Midbrain (tissue), 1 donor: ENCODE data around the gene EEF1AKMT4.
"Not testable (repeated sequence)": the region's sequence is repeated elsewhere in the genome, so short reads cannot be mapped to it uniquely, and the experiment has no call there.

ENCODE experiments used
- DNase-seq: peaks from one replicate; lab custom pipeline; 2025; lab: John Stamatoyannopoulos, UW

Gene EEF1AKMT4

GRCh38 chr3:184259878-184260723 is 10.6 kb downstream of the EEF1AKMT4 start:
- DNase-seq, result peak; percentile 42

- no peak for DNase-seq
Observed at GRCh38 chr3:184260724-184261269, 11.3 kb downstream of the EEF1AKMT4 start.

GRCh38 chr3:184261270-184261853 is 11.9 kb downstream of the EEF1AKMT4 start, which contains the start of gene CAMK2N2:
Gene CAMK2N2, minus strand, starts transcription at chr3:184261553. Its CDS starts 268 bp downstream, at chr3:184261285.
- DNase-seq, result peak; percentile 59

DNA sequence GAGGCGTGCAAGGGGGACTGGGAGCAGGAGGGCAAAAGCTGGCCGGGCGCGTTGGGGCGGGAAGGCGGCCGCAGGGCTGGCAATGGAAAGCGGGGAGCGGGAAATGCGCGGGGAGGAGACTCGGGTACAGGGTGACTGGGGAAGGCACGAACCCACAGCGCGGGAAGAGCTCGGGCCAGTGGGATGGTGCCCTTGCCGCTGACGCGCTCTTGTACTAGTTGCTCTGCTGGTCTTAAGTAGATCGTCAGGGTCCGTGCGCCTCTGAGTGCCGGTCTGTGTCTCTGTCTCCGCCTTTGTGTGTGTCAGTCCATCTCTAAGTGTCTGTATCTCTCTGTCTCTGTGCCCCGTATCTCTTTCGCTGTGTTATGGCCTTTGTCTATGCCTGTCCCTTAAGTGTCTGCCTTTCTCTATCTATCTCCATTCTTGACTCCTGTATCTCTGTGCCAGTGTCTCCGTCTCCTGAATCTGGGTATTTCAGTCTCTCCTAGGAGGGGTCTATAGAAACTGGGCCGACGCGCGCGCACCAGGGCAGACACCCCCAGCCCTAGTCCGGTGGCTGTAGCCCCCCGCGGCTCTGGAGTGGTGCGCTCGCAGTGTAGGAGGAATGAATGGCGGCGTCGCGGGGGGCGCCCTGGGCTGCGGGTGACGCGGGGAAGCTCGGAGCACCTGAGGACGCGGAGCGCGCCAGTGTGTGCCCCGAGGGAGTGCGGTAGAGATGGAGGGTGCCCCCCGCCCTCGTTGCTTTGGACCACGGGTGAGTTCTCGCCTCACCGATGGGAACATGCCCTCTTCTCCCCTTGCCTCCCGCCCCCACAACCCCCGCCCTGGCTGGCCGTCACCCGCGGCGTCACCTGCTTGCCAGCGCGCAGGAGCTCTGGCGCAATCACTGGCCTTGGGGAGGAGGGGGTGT is 12.6 kb downstream of the EEF1AKMT4 start:
- no peak for DNase-seq

DNA sequence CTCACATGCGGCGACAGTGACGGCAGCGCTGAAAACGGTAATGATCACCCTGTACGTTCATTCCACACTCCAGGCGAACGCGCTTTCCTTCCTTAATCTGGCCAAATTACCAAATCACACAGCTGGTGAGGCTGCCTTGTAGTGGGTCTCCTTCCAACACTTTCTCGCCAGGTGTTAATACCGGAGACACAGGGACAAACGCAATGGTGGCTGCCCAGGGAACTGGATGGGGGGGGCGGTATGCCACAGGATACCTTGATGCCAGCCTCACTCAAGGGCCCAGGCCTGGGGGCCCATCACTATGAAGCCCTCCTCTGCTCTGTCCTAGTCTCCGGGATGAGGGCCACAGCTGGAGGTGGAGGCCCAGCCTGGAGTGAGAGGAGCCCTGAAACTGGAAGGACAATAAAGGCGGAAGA is 13.3 kb downstream of the EEF1AKMT4 start:
- no peak for DNase-seq

- DNase-seq, result not testable (repeated sequence)
Observed at GRCh38 chr3:184267249-184267648, 17.8 kb downstream of the EEF1AKMT4 start.

- no peak for DNase-seq
Observed at GRCh38 chr3:184272269-184272668, 22.8 kb downstream of the EEF1AKMT4 start.

GRCh38 chr3:184275381-184275701 is 25.9 kb downstream of the EEF1AKMT4 start:
- DNase-seq, result no peak

GRCh38 chr3:184275961-184276910 is 26.8 kb downstream of the EEF1AKMT4 start, which contains the start of gene ECE2:
Gene ECE2, plus strand, starts transcription at chr3:184276022. Its CDS starts 132 bp downstream, at chr3:184276154.
- DNase-seq, result no peak

DNA sequence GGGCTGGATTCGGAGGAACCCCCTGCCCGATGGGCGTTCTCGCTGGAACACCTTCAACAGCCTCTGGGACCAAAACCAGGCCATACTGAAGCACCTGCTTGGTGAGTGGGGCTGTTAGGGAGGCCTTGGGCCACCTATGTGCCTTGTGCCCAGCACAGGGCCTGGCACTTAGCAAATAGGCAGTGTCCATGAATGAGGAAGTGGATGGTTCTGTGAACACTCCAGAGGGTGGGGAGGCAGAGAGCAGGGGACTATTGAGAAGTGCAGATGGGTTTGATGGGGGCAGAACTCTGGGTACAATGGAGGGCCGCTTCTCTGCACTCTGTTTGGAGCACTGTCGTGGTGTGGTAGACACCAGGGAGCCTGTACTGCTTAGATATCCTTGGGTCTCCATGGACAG is 27.9 kb downstream of the EEF1AKMT4 start:
- no peak for DNase-seq

GRCh38 chr3:184282941-184283340 is 33.5 kb downstream of the EEF1AKMT4 start:
- DNase-seq, result no peak

DNA sequence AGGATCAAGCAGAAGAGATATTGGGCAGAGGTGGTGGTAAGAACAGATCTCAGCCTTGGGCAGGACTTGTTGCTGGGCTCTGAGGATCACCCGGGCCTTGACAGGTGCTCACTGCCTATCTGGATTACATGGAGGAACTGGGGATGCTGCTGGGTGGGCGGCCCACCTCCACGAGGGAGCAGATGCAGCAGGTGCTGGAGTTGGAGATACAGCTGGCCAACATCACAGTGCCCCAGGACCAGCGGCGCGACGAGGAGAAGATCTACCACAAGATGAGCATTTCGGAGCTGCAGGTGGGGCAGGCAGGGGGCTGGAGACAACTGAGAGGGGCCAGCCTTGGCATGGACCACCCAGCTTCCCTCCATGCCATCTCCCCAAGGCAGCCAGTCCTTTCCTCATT is 34.2 kb downstream of the EEF1AKMT4 start:
- no peak for DNase-seq

DNA sequence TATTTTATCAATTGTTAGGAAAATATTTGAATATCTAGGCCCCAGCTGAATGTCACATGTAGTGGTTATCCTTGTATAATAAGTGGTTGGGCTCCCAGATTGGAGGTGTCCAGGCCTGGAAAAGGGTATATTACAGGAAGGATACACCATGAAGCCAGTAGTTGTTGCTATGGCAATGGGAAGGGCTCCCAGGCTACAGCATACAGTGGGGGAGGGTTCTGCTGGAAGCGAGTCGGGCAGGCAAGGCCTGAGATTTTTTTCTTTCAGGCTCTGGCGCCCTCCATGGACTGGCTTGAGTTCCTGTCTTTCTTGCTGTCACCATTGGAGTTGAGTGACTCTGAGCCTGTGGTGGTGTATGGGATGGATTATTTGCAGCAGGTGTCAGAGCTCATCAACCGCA is 35.2 kb downstream of the EEF1AKMT4 start:
- DNase-seq, result peak; percentile 55

DNA sequence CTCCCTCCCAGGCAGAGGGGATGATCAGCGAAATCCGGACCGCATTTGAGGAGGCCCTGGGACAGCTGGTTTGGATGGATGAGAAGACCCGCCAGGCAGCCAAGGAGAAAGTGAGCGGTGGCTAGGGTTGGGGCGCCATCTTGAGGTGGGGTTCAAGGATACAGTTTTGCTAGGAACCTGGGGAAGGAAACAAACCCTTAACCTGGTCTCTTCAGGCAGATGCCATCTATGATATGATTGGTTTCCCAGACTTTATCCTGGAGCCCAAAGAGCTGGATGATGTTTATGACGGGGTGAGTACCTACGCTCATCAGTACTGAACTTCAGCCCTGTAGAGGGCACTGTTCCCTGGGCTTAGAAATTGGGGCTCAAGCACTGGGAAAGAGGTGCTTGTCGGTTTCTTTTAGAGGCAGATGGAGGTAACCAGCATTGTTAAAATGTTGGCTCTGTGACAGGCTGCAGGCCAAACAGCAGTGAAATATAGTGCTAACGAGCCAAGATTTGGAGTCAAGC is 40.0 kb downstream of the EEF1AKMT4 start:
- DNase-seq, result peak; percentile 18

DNA sequence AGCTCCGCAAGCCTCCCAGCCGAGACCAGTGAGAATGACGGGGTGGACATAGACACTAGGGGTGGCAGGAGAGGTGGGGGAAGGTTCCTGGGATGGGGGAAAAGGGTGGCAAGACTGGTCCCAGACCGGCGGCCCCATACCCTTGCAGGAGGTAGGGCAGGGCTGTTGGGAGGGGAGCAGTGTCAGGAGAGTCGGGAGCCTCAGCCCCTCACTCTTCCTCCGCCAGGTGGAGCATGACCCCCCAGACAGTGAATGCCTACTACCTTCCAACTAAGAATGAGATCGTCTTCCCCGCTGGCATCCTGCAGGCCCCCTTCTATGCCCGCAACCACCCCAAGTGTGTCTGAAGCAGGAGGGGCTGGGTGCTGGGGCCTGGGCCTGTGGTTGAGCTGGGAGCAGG is 40.9 kb downstream of the EEF1AKMT4 start:
- DNase-seq, result no peak

DNA sequence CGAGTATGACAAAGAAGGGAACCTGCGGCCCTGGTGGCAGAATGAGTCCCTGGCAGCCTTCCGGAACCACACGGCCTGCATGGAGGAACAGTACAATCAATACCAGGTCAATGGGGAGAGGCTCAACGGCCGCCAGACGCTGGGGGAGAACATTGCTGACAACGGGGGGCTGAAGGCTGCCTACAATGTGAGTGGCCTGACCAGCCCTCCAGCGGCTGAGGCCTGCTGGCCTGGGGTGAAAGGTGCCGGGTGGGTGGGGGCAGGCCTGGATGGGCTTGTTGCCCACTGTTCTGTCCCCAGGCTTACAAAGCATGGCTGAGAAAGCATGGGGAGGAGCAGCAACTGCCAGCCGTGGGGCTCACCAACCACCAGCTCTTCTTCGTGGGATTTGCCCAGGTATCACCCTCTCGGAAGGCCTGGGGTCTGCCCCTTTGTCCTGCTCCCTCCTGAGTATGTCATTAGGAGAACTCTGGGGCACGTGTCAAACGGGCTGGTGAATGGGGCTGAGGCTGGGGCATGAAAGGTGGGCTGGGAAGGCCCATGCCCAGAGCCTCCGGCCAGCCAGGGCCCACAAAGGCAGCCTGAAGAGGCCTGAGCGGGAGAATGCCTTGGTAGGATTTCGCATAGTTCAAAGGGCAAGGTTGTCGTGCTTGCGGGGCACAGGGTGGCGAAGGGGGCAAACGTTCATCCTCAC is 41.7 kb downstream of the EEF1AKMT4 start:
- no peak for DNase-seq

DNA sequence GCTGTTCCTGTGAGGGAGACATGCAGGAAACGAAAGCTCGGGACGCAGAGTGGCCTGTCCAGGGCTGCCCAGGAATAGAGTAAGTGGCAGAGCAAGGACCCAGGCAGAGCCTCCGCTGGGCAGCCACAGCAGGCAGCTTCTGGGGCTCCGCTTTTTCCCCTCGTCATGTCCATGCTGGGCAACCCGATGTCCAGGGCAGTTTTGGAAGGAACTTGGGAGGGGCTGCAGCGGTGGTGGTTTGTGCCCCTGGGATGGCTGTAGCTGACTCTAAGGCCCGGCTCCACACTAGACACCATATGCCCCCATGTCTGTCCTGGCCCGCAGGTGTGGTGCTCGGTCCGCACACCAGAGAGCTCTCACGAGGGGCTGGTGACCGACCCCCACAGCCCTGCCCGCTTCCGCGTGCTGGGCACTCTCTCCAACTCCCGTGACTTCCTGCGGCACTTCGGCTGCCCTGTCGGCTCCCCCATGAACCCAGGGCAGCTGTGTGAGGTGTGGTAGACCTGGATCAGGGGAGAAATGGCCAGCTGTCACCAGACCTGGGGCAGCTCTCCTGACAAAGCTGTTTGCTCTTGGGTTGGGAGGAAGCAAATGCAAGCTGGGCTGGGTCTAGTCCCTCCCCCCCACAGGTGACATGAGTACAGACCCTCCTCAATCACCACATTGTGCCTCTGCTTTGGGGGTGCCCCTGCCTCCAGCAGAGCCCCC is 42.4 kb downstream of the EEF1AKMT4 start:
- no peak for DNase-seq

DNA sequence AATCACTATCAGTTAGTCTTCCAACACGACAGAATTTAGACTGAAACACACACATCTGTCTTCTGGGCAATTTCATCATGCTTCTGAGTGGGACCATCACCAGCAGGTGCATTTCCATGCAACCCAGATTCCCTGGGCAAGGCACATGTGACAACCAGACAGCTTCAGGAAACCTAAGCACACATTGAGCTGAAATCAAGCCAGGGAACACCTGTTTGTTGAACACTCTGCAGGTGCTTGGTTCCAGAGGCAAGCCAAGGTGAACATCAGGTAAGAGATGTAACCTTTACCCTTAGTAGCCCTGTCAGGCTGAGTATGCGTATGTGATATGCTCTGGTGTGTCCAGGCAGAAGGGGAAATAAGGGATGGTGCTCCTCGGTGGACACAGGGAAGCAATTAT is 46.3 kb downstream of the EEF1AKMT4 start:
- DNase-seq, result no peak

- DNase-seq, result no peak
Observed at GRCh38 chr3:184296616-184297015, 47.1 kb downstream of the EEF1AKMT4 start.
